ENCODE data around the gene SNCB.
A peak's percentile ranks its signal among the peaks of the same experiment; 100 is the strongest.

SNCB gene

DNA sequence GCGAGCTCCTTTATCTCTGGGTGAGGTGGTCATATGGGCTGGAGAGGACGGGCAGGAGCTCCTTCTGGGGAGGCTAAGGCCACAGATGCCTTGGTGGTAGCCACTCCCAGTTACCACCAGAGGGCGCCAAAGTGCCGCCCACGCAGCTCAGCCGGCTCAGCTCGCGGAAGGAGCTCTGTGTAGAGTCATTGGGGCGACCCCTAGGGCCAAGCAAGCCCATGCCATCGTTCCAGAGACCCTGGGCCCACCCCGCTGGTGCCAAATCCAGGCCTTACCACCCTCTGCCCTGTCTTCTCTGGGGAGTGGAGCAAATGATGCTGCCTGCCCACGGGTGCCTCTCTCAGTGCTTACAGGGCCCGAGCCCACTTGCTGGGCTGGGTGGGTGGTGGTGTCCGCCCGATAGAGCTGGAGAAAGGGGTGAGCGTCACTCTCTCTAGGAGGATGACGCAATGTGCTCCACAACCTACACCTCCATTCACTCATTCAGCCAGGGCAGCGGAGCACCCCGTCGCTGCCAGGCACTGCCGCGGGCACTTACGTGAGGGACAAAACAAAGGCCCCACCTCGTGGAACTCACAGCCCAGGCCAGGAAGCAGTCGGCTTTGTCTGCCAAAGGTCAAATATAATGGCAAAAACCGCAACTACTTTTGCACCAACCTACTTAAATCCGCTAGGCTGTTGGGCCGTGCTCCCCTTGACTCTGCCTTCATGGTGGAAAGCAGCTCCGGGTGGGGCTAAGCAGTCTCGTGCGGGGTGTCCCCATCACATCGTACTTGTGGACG lies 30.7 kb upstream of the SNCB start:
- peak; percentile 13 for DNase-seq

DNA sequence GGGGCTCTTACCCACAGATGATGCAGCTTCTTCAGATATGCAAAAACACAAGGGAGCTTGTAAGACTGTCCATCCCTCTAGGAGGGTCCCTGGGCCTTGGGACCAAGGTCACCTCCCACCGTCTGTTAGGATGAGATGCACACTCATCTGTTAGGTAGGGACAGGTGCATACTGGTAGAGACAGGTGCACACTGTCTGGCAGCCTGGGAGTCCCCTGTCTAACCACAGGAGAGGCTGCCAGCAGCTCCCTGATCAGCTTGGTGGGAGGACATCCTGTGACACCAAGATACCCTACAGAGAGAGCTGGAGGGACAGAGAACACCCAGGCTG lies 30.2 kb upstream of the SNCB start:
- DNase-seq = no peak

DNA sequence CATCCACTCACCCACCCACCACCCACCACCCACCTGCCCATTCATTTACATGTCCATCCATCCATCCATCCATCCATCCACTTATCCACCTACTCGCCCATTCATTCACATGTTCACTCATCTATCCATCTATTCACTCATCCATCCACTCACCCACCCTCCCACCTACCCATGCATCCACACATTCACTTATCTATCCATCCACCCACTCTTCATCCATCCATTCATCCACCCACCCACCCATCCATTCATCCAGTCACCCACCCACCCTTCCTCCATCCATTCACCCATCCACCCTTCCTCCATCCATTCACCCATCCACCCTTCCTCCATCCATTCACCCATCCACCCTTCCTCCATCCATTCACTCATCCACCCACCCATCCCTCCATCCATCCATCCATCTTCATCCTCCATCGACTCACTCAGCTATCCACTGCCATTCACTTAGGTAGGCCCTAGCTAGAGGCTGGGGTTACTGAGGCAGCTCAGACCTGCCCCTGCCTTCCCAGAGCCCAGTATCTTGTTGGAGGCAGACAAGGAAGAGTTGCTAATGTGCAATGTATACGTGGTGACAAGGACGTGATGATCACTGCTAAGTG lies 29.6 kb upstream of the SNCB start:
- DNase-seq = no peak

DNA sequence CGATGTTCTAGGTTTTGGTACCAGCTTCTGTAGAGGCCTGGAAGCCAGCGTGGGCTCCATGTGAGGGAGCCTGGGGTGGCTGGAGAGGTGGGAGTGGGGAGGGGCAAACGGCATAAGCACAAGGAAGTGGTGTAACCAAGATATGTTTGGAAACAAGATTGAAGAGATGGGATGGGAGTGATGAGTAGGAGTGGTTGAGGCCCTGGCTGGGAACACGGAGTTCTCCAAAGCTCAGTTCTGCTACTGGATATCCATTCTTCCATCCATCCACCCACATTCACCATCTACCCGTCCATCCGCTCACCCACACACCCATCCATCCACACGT lies 29.1 kb upstream of the SNCB start:
- DNase-seq = no peak

DNA sequence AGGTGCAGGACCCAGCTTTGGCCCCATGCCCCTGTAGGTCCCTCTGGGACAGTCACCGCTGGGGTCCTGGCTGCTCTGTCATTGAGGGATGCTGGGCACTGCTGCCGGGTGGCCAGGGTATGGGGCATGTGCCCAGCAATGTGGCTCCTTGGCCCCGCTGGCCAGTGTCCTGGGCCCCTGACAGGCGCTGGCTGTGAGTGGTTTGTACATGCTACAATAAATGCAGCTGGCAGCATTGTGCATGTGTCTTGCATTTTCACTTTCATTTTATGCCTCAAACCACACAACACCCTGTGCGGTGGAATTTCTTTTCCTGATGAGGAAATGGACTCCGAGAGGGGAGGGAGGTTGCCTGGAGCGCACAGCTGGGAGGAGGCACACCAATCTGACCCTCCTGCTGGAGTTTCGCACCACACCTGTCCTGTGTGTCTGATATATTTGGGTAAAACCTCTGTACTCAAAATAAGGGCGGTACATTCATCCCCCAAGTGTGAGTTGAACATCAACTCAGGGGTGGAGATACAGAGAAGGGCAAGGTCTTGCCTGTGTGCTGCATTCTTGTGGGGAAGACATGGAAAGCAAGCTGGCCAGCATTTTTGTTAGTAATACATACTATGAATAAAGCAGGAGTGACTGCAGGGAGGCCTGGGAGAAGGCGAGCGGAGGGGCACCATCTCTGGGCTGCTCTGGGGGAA lies 28.6 kb upstream of the SNCB start:
- DNase-seq = no peak

DNA sequence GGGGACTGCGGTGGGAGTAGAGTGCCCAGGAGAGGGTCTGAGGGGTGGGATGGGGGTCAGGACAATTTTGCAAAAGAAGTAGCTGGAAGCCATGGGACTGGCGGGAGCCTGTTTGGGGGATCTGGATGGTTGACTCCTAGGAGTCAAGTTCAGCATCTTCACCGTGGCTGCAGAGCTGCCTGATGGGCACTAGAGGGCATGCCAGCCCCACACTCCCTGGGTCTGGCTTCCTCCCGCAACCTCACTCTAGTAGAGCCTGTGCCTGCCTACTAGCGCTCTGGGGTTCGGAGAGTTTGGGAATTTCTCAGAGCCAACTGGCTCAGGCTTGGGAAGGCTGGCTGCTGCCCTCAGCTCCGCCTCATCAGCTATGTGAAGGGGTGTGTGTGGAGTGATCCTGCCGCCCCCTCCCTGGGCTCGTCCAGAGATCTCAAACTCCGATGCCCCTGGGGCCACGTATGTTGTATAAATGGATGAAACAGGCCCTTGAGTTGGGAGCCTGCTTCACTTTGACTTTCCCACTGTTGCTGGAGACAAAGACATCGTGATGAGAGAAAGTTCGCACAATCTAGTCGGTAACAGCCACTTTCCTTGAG lies 27.8 kb upstream of the SNCB start:
- no peak for DNase-seq

DNA sequence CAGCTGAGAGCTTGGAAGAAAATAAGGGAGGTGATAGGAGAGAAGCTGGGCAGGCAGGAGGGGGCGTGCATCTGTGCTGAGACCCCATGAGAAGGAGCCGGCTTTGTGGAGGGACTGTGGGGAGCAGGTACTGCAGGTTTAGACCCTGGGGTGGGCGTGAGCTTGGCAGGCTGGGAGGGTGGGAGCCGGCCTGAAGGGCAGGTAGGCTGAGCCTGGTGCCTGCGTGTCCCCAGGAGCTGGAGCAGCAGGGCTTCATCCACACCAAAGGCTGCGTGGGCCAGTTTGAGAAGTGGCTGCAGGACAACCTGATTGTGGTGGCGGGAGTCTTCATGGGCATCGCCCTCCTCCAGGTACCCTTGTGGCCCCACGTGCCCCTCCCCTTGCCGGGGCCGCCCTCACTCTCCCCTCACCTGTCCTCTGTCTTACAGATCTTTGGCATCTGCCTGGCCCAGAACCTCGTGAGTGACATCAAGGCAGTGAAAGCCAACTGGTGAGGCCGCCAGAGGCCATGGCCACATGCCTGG lies 26.2 kb upstream of the SNCB start:
- DNase-seq = no peak

DNA sequence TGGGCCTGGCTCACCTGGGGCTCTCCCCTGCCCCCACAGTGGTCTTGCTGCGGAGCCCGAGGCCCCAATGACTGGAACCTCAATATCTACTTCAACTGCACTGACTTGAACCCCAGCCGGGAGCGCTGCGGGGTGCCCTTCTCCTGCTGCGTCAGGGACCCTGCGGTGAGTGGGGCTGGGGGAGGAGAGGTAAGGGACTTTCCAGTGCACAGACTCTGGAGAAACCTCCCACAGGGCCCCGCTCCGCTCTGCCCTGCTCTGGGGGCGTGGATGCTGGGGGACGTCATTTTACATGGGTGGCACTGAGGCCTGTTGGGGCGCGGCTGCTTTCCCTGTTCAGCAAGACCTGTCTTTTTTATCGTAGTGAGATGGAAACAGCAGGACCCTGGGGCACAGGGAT lies 24.5 kb upstream of the SNCB start:
- no peak for DNase-seq

DNA sequence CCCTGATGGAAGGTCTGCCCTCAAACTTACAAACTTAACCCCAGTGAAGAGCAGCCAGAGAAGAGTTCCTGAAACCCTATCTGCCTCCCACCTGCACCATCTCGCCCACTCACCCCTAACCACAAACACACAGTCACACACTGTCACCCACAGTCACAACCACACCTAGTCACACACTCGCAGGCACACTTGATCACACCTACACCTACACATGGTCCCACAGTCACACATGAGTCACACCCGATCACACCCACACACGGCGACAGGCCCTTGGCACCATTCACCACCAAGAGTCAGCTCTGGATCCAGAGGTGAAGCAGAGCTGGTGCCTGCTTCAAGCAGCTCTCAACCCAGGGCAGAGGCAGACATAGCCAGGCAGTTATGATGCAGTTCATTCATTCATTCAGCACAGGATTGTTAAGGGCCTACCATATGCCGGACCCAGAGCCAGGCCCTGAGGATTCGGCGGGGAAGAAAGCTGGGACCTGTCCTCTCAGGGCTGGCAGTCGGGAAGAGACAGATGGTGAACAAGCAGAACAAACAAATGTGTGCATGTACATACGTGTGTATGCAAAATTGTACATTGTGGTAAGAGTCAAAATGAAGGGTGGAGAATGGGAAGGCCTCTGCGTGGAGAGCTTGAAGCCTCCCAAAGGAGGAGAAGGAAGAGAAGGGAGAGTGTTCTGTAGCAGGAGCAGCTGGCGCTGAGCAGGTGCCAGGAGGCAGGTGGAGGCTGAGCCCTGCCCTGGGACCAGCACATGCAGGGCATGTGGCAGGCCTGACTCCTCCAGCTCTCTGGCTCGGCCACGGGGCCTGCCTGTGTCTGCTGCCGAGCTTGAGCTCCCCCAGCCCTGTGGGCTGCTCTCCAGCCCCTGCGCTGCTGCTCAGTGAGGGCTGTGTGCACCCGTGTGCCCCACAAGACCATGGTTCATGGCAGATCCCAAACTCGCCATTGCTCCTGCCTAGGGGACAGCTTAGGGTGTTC lies 23.4 kb upstream of the SNCB start:
- no peak for DNase-seq

DNA sequence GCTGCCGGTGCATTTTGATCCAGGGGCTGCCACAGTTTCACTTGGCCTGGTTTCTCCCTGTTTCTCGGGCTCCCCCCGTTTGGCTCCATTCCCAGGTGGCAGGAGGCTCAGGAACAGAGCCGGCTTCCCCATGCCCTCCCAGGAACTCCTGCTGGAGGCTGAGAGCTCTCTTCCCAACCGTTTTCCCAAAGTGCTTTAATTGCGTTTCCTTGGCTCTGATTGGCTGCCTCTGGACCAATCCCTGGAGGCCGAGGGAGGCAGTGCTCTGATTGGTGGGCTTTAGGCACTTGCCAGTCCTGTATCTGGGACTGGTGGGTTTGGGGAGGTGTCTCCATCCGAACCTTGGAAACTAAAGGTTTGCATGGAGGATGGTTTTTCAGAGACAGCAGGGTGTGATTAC lies 21.8 kb upstream of the SNCB start:
- peak; percentile 53 for DNase-seq

DNA sequence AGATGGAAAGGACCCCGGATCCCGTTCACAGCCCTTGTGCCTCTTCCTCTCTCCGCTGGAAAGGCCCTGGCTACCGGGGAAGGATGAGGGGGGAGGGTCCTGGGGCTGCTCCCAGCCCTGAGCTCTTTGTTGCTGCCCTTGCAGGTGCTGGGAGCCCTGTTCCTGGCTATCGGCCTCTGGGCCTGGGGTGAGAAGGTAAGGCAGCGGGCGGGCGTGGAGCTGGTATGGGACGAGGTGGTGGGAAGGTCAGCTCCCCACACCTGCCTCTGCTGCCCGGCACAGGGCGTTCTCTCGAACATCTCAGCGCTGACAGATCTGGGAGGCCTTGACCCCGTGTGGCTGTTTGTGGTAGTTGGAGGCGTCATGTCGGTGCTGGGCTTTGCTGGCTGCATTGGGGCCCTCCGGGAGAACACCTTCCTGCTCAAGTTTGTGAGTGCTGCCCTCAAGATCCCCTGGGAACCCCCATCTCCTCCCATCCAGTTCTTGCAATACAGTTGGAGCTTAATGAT lies 21.2 kb upstream of the SNCB start:
- no peak for DNase-seq

DNA sequence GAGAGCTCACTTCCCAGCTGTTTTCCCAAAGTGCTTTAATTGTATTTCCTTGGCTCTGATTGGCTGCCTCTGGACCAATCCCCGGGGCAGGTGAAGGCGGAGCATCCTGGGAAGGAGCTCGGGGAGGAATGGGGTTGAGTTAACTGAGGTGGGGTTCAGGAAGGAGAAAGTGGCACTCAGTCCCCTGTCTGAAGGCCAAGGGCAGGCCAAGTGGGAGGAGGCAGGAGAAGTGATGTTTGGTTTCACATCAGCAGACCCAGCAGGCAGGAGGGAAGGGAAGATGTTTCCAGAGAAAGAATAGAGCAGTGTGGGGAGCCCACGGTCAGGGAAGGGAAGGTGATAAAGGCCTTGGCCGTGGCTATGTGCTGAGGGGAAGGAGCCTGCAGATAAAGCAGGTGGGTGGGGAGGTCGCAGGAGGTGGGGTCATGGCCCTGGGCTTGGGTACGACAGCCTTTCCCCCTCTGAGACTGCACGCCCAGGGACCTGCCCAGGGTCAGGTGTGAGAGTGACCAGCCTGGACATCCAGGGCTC lies 20.1 kb upstream of the SNCB start:
- no peak for DNase-seq

DNA sequence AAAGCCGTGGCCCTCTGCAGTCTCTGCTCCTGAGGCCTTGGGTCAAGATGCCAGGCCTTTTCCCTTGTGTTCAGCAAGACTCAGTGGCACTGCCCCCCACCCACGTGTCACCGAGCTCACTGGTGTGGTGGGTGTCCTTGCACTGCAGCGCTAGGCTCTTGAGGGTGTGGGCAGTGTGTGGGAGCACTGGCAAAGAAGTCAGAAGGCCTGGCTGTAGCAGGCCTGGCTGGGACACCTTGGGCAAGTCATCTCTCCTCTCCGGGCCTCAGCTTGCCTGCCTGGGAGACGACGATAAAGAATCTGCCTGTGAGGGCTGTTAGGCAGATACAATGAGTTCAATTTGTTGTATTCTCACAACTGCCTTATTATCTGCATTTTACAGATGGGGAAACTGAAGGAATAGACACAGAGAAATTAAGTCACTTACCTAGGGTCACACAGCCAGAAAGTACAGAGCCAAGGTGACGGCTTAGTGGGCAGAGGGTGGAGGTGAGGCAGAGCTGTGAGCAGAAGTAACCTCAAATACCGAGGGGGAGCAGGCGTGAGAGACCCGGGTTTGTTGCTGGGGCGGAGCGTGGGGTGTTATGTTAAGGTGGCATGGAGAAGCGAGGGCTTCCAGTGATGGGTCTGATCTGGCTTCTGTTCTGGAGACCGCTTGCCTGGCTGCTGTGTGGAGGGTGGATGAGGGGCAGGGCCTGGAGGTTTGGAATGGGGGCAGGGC lies 18.3 kb upstream of the SNCB start:
- no peak for DNase-seq

DNA sequence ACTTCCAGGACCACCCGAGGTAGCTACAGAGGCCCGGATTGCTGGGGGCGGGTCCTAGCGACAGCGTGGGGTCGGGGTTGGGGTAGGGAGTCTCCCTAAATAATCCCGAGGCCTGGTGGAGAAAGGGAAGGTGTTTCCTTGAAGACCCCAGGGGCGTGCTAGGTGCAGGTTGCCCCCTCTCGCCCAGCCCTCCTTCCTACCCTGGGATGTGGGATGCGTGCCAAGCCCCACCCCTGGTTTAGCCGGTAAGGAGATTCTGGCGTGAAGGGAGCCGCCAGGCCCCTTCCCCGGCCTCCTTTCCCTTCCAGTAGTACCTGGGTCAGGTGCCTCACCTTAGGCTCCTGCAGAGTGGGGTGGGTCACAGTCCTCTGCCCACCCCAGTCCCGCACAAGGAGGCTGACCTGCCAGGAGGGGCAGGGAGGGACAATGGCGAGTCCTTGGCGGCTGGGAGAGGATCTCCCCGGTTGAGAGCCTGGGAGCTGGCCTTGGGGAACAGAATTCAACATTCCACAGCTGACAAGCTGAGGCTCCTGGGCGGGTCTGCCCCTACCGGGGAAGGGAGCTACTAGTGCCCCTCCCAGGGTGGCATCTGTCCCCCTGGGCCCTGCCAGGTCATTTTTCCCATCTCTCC lies 17.6 kb upstream of the SNCB start:
- no peak for DNase-seq

DNA sequence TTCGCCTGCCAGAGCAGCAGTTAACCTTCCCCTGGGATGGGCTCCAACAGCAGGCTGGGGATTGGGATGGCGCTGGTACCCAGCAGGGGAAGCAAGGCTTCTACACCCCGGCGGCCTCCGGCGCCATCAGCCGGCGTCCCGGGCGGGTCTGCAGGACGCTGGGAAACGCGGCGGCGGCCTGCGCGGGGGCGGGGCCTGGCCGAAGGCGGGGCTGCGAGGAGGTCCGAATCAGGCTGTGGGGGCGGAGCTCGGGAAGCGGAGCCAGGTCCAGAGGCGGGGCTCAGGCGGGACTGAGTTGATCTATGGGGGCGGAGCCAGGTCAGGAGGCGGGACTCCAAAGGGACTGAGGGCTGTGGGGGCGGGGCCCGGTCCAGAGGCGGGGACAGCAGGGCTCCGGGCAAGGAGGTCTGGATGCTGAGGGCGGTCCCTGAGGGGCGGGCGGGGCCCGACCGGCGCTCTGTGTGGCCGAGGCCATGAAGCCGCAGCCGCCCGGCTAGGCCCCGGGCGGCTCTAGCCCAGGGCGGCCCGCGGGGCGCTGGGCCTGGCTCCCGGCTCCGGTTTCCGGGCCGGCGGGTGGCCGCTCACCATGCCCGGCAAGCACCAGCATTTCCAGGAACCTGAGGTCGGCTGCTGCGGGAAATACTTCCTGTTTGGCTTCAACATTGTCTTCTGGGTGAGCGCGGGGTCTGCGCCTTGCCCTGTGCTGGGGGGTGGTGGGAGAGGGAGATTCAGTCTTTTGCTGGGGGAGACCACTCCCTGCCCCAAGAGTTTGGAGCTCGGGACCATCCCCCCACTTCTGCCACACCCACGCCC lies 16.9 kb upstream of the SNCB start, which contains the start of gene TSPAN17:
TSS of gene TSPAN17 (plus strand) at position 455 of the 813 bp plus-strand sequence. CDS start at position 587, 132 bp downstream.
- peak; percentile 80 for DNase-seq

DNA sequence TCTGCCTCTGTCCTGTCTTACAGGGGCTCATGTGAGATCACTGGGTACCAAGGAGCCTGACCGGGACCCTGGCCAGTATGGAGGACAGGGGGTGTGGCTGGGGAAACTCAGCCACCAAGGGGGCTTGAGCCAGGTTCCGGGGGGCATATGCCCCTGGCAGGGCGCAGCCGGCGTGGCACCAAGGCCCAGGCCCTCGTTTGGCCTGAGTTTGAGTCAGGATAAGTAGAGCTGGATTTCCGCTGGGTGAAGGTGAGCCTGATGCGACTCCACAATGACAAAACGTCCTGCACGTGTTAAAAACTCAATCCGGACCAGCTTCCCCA lies 16.3 kb upstream of the SNCB start:
- DNase-seq = no peak

DNA sequence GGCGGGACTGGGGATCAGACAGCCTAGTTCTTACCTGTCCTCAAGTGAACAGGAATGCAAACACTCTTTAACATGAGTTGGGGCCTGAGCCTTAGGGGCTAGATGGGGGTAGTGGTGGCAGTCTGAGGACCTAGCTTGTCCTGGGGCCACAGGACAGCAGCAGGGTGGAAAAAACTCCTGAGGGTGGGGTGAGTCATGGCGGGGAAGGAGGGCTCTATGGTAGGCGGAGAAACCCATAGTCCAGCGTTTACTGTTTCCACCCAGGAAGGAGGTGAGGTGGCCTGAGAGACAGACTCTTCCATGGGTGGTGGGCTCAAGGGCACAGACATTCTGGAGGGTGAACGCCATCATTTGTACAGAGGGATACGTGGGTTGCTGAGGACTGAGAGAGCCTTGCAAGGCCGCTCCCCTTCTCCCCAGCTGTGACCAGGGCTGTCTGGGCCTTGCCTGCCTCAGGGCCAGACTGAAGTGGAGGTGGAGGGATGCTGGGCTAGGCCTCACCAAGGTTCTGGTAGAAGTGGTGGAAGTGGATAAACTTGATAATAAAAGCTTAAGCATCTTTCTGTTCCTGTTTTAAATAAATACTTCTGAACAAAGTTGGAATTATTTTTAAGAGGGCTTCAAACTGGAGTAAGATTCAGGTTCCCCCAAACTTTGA lies 15.8 kb upstream of the SNCB start:
- no peak for DNase-seq

DNA sequence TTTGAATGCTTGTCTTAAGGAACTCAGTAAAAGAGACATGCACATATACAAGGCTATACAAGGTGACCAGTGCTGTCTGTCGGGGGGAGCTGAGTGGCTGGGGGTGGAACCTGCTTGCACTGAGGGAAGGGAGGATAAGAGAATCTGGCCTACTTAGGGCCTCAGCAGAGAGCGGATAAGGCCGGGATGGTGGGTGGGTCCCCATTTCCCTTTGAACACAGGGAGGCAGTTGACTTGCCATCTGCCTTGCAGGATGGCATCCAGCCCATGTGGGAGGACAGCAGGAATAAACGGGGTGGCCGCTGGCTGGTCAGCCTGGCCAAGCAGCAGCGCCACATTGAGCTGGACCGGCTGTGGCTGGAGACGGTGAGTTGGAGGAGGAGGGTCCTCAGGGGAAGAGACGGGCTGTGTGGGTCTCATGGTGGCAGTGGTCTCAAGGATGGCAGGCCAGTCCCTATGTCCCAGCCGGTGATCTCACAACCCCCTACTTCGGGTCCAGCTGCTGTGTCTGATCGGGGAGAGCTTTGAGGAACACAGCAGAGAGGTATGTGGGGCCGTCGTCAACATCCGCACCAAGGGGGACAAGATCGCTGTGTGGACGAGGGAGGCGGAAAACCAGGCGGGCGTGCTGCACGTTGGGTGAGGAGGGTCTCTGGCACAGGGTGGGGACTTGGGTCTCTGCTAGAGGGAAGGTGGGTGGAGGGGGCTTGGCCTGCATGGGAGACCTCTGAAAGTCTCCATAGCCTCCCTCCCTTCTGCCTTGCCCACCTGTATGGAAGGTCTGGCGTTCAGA lies 14.7 kb upstream of the SNCB start:
- DNase-seq = no peak

DNA sequence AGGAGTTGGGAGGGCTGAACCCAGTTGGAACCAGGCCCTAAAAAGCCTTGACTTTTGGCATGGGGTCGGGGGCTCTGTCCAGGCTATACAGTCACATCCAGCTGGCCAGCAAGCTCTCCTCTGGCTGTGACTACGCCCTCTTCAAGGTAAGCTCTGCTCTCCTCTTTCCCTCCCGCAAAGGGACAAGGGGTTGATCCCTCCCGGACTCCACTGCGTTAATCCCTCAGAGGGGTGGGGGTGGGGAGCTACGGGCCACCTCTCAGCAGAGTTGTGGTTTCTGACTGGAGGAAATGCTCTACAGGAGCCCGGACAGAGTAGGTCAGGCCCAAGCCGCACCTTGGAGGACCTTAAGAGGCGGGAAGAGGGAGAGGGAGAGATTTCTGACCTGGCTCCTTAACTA lies 14.0 kb upstream of the SNCB start:
- DNase-seq = no peak
